ENCODE results near the gene MRPL16.
A peak's percentile ranks its signal among the peaks of the same experiment; 100 is the strongest.

The MRPL16 gene

GRCh38 chr11:59777104-59777503 lies 33.5 kb downstream of the MRPL16 start:
- no peak for TF ChIP-seq CTCF (IDR thresholded peaks at IDR 0.05; ENCODE audit: low read depth, low read length)
- no peak overlapping the region for H3K4me3 ChIP-seq (ENCODE audit: low read depth, low read length)
- no peak for DNase-seq (ENCODE audit: low read depth, low spot score)
- in situ Hi-C loops (cut with HindIII; ENCODE audit: low sequenced_read_pairs), result no loop called here

GRCh38 chr11:59776210-59777066 lies 34.1 kb downstream of the MRPL16 start:
- in situ Hi-C loops (cut with HindIII; ENCODE audit: low sequenced_read_pairs), result no loop called here
- H3K4me3 ChIP-seq (ENCODE audit: low read depth, low read length), result no peak overlapping the region
- peak; percentile 68 for DNase-seq (ENCODE audit: low read depth, low spot score)
- no peak for TF ChIP-seq CTCF (IDR thresholded peaks at IDR 0.05; ENCODE audit: low read depth, low read length)

- in situ Hi-C loops (cut with HindIII; ENCODE audit: low sequenced_read_pairs), result no loop called here
- DNase-seq (ENCODE audit: low read depth, low spot score), result no peak
- no peak for TF ChIP-seq CTCF (IDR thresholded peaks at IDR 0.05; ENCODE audit: low read depth, low read length)
- H3K4me3 ChIP-seq (ENCODE audit: low read depth, low read length), result no peak overlapping the region
These were observed 37.5 kb downstream of the MRPL16 start for GRCh38 chr11:59773083-59773440.

GRCh38 chr11:59771605-59772004 lies 39.0 kb downstream of the MRPL16 start:
- in situ Hi-C loops (cut with HindIII; ENCODE audit: low sequenced_read_pairs), result no loop called here
- no peak for TF ChIP-seq CTCF (IDR thresholded peaks at IDR 0.05; ENCODE audit: low read depth, low read length)
- H3K4me3 ChIP-seq (ENCODE audit: low read depth, low read length), result no peak overlapping the region
- DNase-seq (ENCODE audit: low read depth, low spot score), result no peak

- in situ Hi-C loops (cut with HindIII; ENCODE audit: low sequenced_read_pairs), result no loop called here
- no peak for TF ChIP-seq CTCF (IDR thresholded peaks at IDR 0.05; ENCODE audit: low read depth, low read length)
- no peak overlapping the region for H3K4me3 ChIP-seq (ENCODE audit: low read depth, low read length)
- no peak for DNase-seq (ENCODE audit: low read depth, low spot score)
These were observed 39.7 kb downstream of the MRPL16 start for GRCh38 chr11:59770869-59771268.

GRCh38 chr11:59770319-59770718 lies 40.3 kb downstream of the MRPL16 start:
- in situ Hi-C loops (cut with HindIII; ENCODE audit: low sequenced_read_pairs), result no loop called here
- no peak overlapping the region for H3K4me3 ChIP-seq (ENCODE audit: low read depth, low read length)
- DNase-seq (ENCODE audit: low read depth, low spot score), result no peak
- no peak for TF ChIP-seq CTCF (IDR thresholded peaks at IDR 0.05; ENCODE audit: low read depth, low read length)
